Spleen (tissue), 7 donors: ENCODE measurements around the gene MAMLD1.
"Not testable (repeated sequence)": the region's sequence is repeated elsewhere in the genome, so short reads cannot be mapped to it uniquely, and the experiment has no call there.

Experiments
- POLR2AphosphoS5 ChIP-seq, 3 donors: sonication (generic); formaldehyde crosslinking; IDR thresholded peaks; one replicate each; pipeline ENCODE4 v1.5.1; 2017; ENCODE audit warnings: antibody characterized with exemption in 3 of 3
- TF ChIP-seq, protein P1 (sequence below), 11 experiments: fragments of 200-600 bp in 7 of 11; fragments of 450-650 bp in 4 of 11; sonication (generic) in 4 of 11; IDR thresholded peaks in 8 of 11; conservative IDR thresholded peaks in 3 of 11; 1 replicate in 7 of 11; 2 replicates in 4 of 11; pipeline versions ENCODE4 v1.4.0 to v1.8.0; 2016 to 2021; ENCODE audit warnings: antibody characterized with exemption in 11 of 11, inconsistent platforms in 4 of 11, mild to moderate bottlenecking in 1 of 11
- donor health status: DM: no; HTN: no; CAD: no; lungs with moderate emphysema.
- donor health status: DM: no; HTN: no; CAD: no.
- donor health status: DM: no; HTN: no; CAD: no.

DNA sequence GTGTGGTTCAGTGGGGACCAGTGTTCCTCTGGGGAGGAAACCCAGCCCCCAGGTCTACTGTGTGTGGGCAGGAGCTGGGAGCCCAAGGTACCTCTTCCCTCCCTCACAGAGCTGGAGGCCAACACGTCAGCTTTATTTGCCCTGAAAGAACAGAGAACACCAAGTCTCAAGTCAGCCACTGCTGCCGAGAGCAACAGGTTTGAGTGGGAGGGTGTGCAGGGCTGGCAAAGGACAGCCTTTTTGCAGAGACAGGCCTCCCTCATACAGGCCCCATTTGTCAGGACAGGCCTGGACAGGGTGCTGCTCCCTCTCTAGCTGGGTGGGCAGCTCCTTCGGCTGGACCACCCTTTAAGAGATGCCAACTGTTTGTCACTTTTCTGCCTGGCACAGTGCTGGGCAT lies 22.8 kb upstream of the MAMLD1 start:
- TF ChIP-seq, protein P1, sequence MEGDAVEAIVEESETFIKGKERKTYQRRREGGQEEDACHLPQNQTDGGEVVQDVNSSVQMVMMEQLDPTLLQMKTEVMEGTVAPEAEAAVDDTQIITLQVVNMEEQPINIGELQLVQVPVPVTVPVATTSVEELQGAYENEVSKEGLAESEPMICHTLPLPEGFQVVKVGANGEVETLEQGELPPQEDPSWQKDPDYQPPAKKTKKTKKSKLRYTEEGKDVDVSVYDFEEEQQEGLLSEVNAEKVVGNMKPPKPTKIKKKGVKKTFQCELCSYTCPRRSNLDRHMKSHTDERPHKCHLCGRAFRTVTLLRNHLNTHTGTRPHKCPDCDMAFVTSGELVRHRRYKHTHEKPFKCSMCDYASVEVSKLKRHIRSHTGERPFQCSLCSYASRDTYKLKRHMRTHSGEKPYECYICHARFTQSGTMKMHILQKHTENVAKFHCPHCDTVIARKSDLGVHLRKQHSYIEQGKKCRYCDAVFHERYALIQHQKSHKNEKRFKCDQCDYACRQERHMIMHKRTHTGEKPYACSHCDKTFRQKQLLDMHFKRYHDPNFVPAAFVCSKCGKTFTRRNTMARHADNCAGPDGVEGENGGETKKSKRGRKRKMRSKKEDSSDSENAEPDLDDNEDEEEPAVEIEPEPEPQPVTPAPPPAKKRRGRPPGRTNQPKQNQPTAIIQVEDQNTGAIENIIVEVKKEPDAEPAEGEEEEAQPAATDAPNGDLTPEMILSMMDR (IDR thresholded peaks at IDR 0.05 in 8 of 11, conservative IDR thresholded peaks at IDR 0.05 in 3 of 11): not testable (repeated sequence)
- not testable (repeated sequence) for TF ChIP-seq POLR2AphosphoS5 (IDR thresholded peaks at IDR 0.05)
